Stomach smooth muscle (tissue), 2 donors: ENCODE measurements around the gene GNG5.
A peak's percentile ranks its signal among the peaks of the same experiment; 100 is the strongest.

Experiments used
- H3K27ac ChIP-seq: one replicate; pipeline ENCODE4 v1.7.0; 2013; ENCODE audit warnings: mild to moderate bottlenecking, low read length, inconsistent platforms
- H3K27me3 ChIP-seq, 2 donors: one replicate each; pipeline ENCODE4 v1.7.0; 2013; ENCODE audit warnings: low read length in 2 of 2; ENCODE audit not compliant: insufficient read depth in 2 of 2, control insufficient read depth in 1 of 2
- H3K36me3 ChIP-seq, 2 donors: one replicate each; pipeline ENCODE4 v1.7.0; 2013; ENCODE audit warnings: low read length in 2 of 2; ENCODE audit not compliant: control insufficient read depth in 2 of 2, insufficient read depth in 2 of 2
- H3K4me1 ChIP-seq: one replicate; pipeline ENCODE4 v1.7.0; 2013; ENCODE audit warnings: low read length; ENCODE audit not compliant: control insufficient read depth, insufficient read depth
- H3K4me3 ChIP-seq, 2 donors: one replicate each; pipeline ENCODE4 v1.7.0; 2013; ENCODE audit warnings: low read length in 2 of 2
- H3K9ac ChIP-seq, 2 donors: one replicate each; pipeline ENCODE4 v1.7.0; 2013; ENCODE audit warnings: low read length in 2 of 2, mild to moderate bottlenecking in 1 of 2
- H3K9me3 ChIP-seq, 2 donors: one replicate each; pipeline ENCODE4 v1.7.0; 2013; ENCODE audit warnings: low read length in 2 of 2; ENCODE audit not compliant: control insufficient read depth in 2 of 2
- donor health status: healthy.
- donor health status: Pancreatic carcinoma.

GNG5 gene

DNA sequence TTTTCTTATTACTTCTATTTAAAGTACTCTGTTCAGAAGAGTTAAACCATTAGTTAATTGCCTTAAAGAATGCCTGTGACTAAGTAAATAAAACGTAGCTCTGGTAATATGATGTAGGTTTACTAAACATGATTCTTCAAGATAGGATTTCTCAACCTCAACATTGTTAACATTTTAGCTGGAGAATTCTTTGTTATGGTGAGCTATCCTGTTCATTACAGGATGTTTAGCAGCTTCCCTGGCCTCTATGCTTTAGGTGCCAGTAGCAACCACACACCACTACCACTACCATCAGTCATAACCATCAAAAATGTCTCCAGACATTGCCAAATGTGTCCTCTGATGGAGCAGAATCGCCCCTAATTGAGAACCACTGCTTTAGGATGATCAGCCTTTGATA lies 16.6 kb downstream of the GNG5 start:
- peaks cover 9 to 26% of the 10 kb centered on the region in 2 donors for H3K36me3 ChIP-seq
- no peaks in the 10 kb centered on the region for H3K9me3 ChIP-seq
- H3K27me3 ChIP-seq, result no peaks in the 10 kb centered on the region
- no peak overlapping the region for H3K4me3 ChIP-seq
- no peaks in the 10 kb centered on the region for H3K4me1 ChIP-seq
- H3K9ac ChIP-seq, result no peak overlapping the region
- H3K27ac ChIP-seq, result no peak overlapping the region

- H3K9me3 ChIP-seq, result no peaks in the 10 kb centered on the region
- H3K27ac ChIP-seq, result no peak overlapping the region
- H3K4me1 ChIP-seq, result no peaks in the 10 kb centered on the region
- peaks cover 9 to 27% of the 10 kb centered on the region in 2 donors for H3K36me3 ChIP-seq
- H3K27me3 ChIP-seq, result no peaks in the 10 kb centered on the region
- H3K9ac ChIP-seq, result no peak overlapping the region
- H3K4me3 ChIP-seq, result no peak overlapping the region
Measured at GRCh38 chr1:84488107-84488506, 18.3 kb downstream of the GNG5 start.

- Histone ChIP-seq H3K36me3 (peaks cover 2 to 5% of the 10 kb centered on the region in 2 donors), H3K4me3 (no peak overlapping the region), H3K27ac (no peak overlapping the region), H3K9me3 (no peaks in the 10 kb centered on the region), H3K27me3 (no peaks in the 10 kb centered on the region), H3K4me1 (peaks cover 10% of the 10 kb centered on the region), H3K9ac (no peak overlapping the region)
Measured at GRCh38 chr1:84481317-84481716, 25.1 kb downstream of the GNG5 start.

- H3K9ac ChIP-seq, result peak overlapping the region in 1 of 2 donors; percentile 95
- H3K27ac ChIP-seq, result no peak overlapping the region
- H3K9me3 ChIP-seq, result no peaks in the 10 kb centered on the region
- peaks cover 10% of the 10 kb centered on the region for H3K4me1 ChIP-seq
- peak overlapping the region; percentile 9 to 88 for H3K4me3 ChIP-seq
- H3K27me3 ChIP-seq, result peaks cover 0 to under 1% of the 10 kb centered on the region in 2 donors
- peaks cover 2 to 5% of the 10 kb centered on the region in 2 donors for H3K36me3 ChIP-seq
Measured at GRCh38 chr1:84480650-84481049, 25.7 kb downstream of the GNG5 start.

- H3K4me3 ChIP-seq, result peak overlapping the region; percentile 88 to 100
- H3K27ac ChIP-seq, result no peak overlapping the region
- no peaks in the 10 kb centered on the region for H3K9me3 ChIP-seq
- peak overlapping the region; percentile 83 to 95 for H3K9ac ChIP-seq
- H3K36me3 ChIP-seq, result peaks cover 2 to 5% of the 10 kb centered on the region in 2 donors
- H3K27me3 ChIP-seq, result peaks cover 0 to 2% of the 10 kb centered on the region in 2 donors
- H3K4me1 ChIP-seq, result peaks cover 10% of the 10 kb centered on the region
Measured at GRCh38 chr1:84479998-84480397, 26.4 kb downstream of the GNG5 start.

DNA sequence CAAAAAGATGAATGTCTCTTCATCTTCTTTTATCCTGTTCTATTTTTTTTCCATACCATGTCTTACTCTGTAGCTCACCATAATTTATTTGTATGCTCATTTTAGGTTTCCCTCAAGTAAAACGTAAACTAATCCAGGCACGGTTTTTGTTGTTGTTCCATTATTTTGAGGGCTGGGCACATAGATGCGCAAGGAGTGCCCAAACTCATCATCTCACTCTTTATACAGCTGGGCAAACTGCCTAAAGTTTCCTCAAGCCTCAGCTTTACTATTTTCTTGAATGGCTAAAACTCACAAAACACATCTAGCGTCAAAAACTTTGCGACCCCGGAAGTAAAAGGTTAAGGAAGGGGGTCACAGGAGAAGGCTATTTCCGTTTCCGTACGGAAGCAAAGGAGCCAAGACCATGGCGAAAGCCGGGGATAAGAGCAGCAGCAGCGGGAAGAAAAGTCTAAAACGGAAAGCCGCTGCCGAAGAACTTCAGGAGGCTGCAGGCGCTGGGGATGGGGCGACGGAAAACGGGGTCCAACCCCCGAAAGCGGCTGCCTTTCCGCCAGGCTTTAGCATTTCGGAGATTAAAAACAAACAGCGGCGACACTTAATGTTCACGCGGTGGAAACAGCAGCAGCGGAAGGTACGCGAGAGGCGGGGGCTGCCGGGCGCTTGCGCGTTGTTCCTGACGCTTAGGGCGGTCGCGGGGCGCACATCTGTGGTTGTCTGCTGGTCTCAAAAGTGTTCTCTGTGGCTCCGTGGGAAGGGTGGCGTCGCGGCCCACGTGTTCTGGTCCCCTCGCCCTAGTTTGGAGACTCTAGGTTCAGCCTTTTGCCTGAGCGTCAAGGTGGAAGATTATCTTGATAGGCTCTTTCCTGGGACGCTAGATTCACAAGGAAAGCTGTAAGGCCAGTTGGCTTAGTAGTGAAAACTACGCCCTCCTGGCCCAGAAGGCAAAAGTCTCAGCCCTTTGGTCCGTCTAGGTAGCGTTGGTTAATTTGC lies 27.2 kb downstream of the GNG5 start, which contains the start of gene RPF1:
TSS of gene RPF1 (plus strand) at position 391 of the 993 bp plus-strand sequence. CDS start at position 407, 16 bp downstream.
- Histone ChIP-seq H3K9ac (peak within 1 kb of the TSS; percentile 83 to 95), H3K4me3 (peak within 1 kb of the TSS; percentile 88 to 100), H3K27ac (peak within 1 kb of the TSS; percentile 85), H3K27me3 (peaks cover 0 to 2% of the 10 kb centered on the region in 2 donors), H3K4me1 (peaks cover 10% of the 10 kb centered on the region), H3K9me3 (no peaks in the 10 kb centered on the region), H3K36me3 (peaks cover 2 to 5% of the 10 kb centered on the region in 2 donors)

- no peak overlapping the region for H3K4me3 ChIP-seq
- peaks cover 0 to 5% of the 10 kb centered on the region in 2 donors for H3K27me3 ChIP-seq
- H3K9ac ChIP-seq, result no peak overlapping the region
- H3K4me1 ChIP-seq, result peaks cover 7% of the 10 kb centered on the region
- no peaks in the 10 kb centered on the region for H3K9me3 ChIP-seq
- peaks cover 0 to under 1% of the 10 kb centered on the region in 2 donors for H3K36me3 ChIP-seq
- H3K27ac ChIP-seq, result no peak overlapping the region
Measured at GRCh38 chr1:84476225-84476624, 30.2 kb downstream of the GNG5 start.

DNA sequence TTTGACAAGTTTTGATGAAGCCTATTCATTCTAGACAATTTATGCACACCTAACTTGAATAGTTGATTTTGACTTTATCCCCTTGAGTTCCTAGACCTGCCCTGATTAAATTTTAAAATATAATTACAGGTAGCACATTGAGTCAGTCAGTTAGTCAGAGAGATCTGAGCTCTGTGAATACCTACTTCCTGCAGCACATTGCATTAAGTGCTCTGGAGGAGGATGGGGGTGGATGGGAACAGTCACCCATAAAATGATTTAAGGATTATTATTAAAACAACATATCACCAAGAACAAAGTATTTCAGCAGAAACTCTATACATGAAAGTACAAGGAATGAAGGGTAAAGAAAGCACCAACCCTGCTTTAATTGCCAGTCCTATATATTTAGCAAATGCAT lies 39.1 kb downstream of the GNG5 start:
- Histone ChIP-seq H3K27ac (no peak overlapping the region), H3K9me3 (no peaks in the 10 kb centered on the region), H3K4me3 (no peak overlapping the region), H3K36me3 (no peaks in the 10 kb centered on the region), H3K9ac (no peak overlapping the region), H3K4me1 (no peaks in the 10 kb centered on the region), H3K27me3 (peaks cover 3 to 5% of the 10 kb centered on the region in 2 donors)

DNA sequence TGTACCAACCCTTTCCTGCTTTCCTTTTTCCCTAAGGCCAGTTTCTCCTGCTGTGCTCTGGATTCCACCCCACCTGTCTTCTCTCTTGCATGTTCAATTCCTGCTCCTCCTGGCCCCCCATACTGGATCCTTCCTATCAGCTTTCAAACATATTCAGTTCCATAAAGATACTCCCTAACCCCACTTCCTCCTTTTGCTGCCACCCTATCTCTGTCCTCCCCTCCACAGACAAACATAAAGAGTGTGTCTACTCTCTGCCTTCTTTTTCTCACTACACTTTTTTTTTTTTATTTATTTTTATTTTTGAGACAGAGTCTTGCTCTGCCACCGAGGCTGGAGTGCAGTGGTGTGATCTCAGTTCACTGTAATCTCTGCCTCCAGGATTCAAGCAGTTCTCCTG lies 44.3 kb downstream of the GNG5 start:
- Histone ChIP-seq H3K27me3 (peaks cover 0 to 5% of the 10 kb centered on the region in 2 donors), H3K9me3 (no peaks in the 10 kb centered on the region), H3K9ac (no peak overlapping the region), H3K4me1 (no peaks in the 10 kb centered on the region), H3K36me3 (no peaks in the 10 kb centered on the region), H3K4me3 (no peak overlapping the region), H3K27ac (no peak overlapping the region)

GRCh38 chr1:84452436-84452835 lies 53.9 kb downstream of the GNG5 start:
- Histone ChIP-seq H3K9me3 (no peaks in the 10 kb centered on the region), H3K36me3 (no peaks in the 10 kb centered on the region), H3K4me1 (no peaks in the 10 kb centered on the region), H3K9ac (no peak overlapping the region), H3K4me3 (no peak overlapping the region), H3K27me3 (peaks cover 0 to 2% of the 10 kb centered on the region in 2 donors), H3K27ac (no peak overlapping the region)

- Histone ChIP-seq H3K9ac (no peak overlapping the region), H3K4me3 (no peak overlapping the region), H3K9me3 (no peaks in the 10 kb centered on the region), H3K36me3 (no peaks in the 10 kb centered on the region), H3K27me3 (peaks cover 0 to 2% of the 10 kb centered on the region in 2 donors), H3K4me1 (no peaks in the 10 kb centered on the region), H3K27ac (no peak overlapping the region)
Measured at GRCh38 chr1:84450910-84451309, 55.5 kb downstream of the GNG5 start.
